Panc1 (cell line): ENCODE measurements around the gene UBE2E1. TPM values are rescaled to one million over a fixed set of nuclear protein-coding genes. Genes with fewer than 3 reads are reported as not detected.

Experiments used
- ATAC-seq: fragments of 200-7000 bp; cut with Tn5 transposase; 2 replicates; pipeline ENCODE4 v1.9.1; 2020; ENCODE audit warnings: mild to moderate bottlenecking, moderate library complexity
- BruUV-seq: library from RNA; stranded (reverse); fragments of 400-500 nt; replicated peaks from 2 replicates; lab custom pipeline; 2021; lab: Mats Ljungman, UMichigan
- CTCF ChIA-PET: fragments of 300-600 bp; sonication (Branson Sonifier 250); formaldehyde crosslinking; loops from one replicate; lab custom pipeline; 2022; ENCODE audit warnings: antibody characterized with exemption; lab: Charles Lee
- POLR2A ChIA-PET: fragments of 300-600 bp; sonication (Branson Sonifier 250); formaldehyde crosslinking; loops from one replicate; lab custom pipeline; 2022; ENCODE audit warnings: antibody characterized with exemption; lab: Charles Lee
- DNase-seq: peaks from one replicate; pipeline ENCODE4 v3.0.0-alpha.2; 2010; ENCODE audit warnings: low read depth, low spot score
- H3K27ac ChIP-seq: 2 replicates; pipeline ENCODE4 v1.5.1; 2011; ENCODE audit warnings: mild to moderate bottlenecking, low read length, inconsistent platforms
- H3K27me3 ChIP-seq: fragments of 200-500 bp; sonication (Bioruptor generic); 2 replicates; pipeline ENCODE4 v1.6.0; 2014; ENCODE audit warnings: low read length, inconsistent platforms; ENCODE audit not compliant: control insufficient read depth, insufficient read depth
- H3K36me3 ChIP-seq: fragments of 200-500 bp; sonication (Bioruptor generic); 2 replicates; pipeline ENCODE4 v1.5.1; 2014; ENCODE audit warnings: inconsistent platforms, mild to moderate bottlenecking, low read length, moderate library complexity; ENCODE audit not compliant: control insufficient read depth, insufficient read depth
- H3K4me1 ChIP-seq: 2 replicates; pipeline ENCODE4 v1.5.1; 2011; ENCODE audit warnings: inconsistent platforms, mild to moderate bottlenecking, low read length, moderate library complexity; ENCODE audit not compliant: control insufficient read depth, insufficient read depth
- H3K4me3 ChIP-seq, 2 experiments: 2 replicates each; pipeline ENCODE4 v1.5.1; 2011 to 2012; ENCODE audit warnings: low read depth in 2 of 2, low read length in 2 of 2, mild to moderate bottlenecking in 2 of 2, inconsistent platforms in 1 of 2, moderate library complexity in 1 of 2
- H3K9me3 ChIP-seq: fragments of 200-500 bp; sonication (Bioruptor generic); 2 replicates; pipeline ENCODE4 v1.5.1; 2014; ENCODE audit warnings: low read depth, mild to moderate bottlenecking, inconsistent platforms, low read length, moderate library complexity; ENCODE audit not compliant: control insufficient read depth, insufficient read depth
- POLR2AphosphoS5 ChIP-seq: IDR thresholded peaks from 2 replicates; pipeline ENCODE4 v1.6.1; 2012; ENCODE audit warnings: mild to moderate bottlenecking, low read depth, low read length, moderate library complexity
- SIN3A ChIP-seq: IDR thresholded peaks from 2 replicates; pipeline ENCODE4 v1.6.1; 2012; ENCODE audit warnings: low read depth, mild to moderate bottlenecking, low read length, moderate library complexity, borderline replicate concordance; ENCODE audit not compliant: insufficient read depth
- TCF7L2 ChIP-seq: IDR thresholded peaks from 2 replicates; pipeline ENCODE4 v1.6.1; 2011; ENCODE audit warnings: mild to moderate bottlenecking, low read depth, low read length, inconsistent platforms
- in situ Hi-C: cut with HindIII; loops from 2 replicates; pipeline ENCODE4 v1.10.0; 2016; ENCODE audit warnings: low sequenced_read_pairs, low pct_unique_long_range_greater_than_20kb
- intact Hi-C: fragments of 100-400 bp; cut with micrococcal nuclease; formaldehyde crosslinking; loops from one replicate; pipeline ENCODE4 v1.10.0; 2022; ENCODE audit not compliant: unreplicated experiment
- total RNA-seq: library from RNA; stranded (reverse); gene quantifications from one replicate; pipeline ENCODE4 v1.2.1, GENCODE V29; 2021; ENCODE audit not compliant: unreplicated experiment
- TF ChIP-seq, protein P1 (sequence below), 2 experiments: IDR thresholded peaks; 2 replicates each; pipeline ENCODE4 v1.6.1; 2011 to 2012; ENCODE audit warnings: low read depth in 2 of 2, control low read depth in 1 of 2, low read length in 1 of 2, mild to moderate bottlenecking in 1 of 2, moderate library complexity in 1 of 2; ENCODE audit not compliant: insufficient read depth in 1 of 2
- TF ChIP-seq, protein P2 (sequence below): fragments of 450-650 bp; IDR thresholded peaks from 2 replicates; pipeline ENCODE4 v1.5.1; 2017; ENCODE audit warnings: mild to moderate bottlenecking

UBE2E1 gene
- total RNA-seq, 1 experiment from 2014 or later: 127 TPM

DNA sequence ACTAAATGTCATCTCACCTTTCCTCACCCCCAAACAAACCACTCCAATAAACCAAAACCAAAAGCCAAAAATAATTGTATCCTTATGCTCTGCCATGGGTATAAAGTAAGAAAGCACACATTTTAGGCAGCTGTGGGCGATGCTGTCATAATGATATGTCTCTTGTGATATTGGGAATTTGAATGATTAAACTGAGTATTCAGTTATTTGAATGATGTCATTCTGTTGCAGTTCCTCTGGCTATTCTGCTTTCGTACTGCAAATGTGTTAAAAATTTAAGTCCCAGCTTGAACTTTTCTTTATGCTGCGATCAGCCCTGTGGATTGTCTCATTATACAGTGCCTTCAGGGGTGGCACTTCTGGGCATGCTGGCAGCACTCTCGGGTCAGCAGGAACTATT is 128.5 kb downstream of the UBE2E1 start:
- no peaks in the 10 kb centered on the region for H3K36me3 ChIP-seq
- CTCF ChIA-PET: no interaction called here
- intact Hi-C loops: no loop called here
- H3K4me3 ChIP-seq: no peak overlapping the region
- no peaks in the 10 kb centered on the region for H3K4me1 ChIP-seq
- no peak for DNase-seq
- H3K27ac ChIP-seq: no peak overlapping the region
- no peaks in the 10 kb centered on the region for H3K27me3 ChIP-seq
- BruUV-seq: no TSS peak
- ATAC-seq: no peak
- TF ChIP-seq TCF7L2 (no peak), POLR2AphosphoS5 (no peak), SIN3A (no peak)
- TF ChIP-seq, protein P1, sequence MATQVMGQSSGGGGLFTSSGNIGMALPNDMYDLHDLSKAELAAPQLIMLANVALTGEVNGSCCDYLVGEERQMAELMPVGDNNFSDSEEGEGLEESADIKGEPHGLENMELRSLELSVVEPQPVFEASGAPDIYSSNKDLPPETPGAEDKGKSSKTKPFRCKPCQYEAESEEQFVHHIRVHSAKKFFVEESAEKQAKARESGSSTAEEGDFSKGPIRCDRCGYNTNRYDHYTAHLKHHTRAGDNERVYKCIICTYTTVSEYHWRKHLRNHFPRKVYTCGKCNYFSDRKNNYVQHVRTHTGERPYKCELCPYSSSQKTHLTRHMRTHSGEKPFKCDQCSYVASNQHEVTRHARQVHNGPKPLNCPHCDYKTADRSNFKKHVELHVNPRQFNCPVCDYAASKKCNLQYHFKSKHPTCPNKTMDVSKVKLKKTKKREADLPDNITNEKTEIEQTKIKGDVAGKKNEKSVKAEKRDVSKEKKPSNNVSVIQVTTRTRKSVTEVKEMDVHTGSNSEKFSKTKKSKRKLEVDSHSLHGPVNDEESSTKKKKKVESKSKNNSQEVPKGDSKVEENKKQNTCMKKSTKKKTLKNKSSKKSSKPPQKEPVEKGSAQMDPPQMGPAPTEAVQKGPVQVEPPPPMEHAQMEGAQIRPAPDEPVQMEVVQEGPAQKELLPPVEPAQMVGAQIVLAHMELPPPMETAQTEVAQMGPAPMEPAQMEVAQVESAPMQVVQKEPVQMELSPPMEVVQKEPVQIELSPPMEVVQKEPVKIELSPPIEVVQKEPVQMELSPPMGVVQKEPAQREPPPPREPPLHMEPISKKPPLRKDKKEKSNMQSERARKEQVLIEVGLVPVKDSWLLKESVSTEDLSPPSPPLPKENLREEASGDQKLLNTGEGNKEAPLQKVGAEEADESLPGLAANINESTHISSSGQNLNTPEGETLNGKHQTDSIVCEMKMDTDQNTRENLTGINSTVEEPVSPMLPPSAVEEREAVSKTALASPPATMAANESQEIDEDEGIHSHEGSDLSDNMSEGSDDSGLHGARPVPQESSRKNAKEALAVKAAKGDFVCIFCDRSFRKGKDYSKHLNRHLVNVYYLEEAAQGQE (IDR thresholded peaks at IDR 0.05; ENCODE audit: insufficient read depth in 1 of 2, low read depth in 2 of 2, low read length in 1 of 2): no peak
- TF ChIP-seq, protein P2, sequence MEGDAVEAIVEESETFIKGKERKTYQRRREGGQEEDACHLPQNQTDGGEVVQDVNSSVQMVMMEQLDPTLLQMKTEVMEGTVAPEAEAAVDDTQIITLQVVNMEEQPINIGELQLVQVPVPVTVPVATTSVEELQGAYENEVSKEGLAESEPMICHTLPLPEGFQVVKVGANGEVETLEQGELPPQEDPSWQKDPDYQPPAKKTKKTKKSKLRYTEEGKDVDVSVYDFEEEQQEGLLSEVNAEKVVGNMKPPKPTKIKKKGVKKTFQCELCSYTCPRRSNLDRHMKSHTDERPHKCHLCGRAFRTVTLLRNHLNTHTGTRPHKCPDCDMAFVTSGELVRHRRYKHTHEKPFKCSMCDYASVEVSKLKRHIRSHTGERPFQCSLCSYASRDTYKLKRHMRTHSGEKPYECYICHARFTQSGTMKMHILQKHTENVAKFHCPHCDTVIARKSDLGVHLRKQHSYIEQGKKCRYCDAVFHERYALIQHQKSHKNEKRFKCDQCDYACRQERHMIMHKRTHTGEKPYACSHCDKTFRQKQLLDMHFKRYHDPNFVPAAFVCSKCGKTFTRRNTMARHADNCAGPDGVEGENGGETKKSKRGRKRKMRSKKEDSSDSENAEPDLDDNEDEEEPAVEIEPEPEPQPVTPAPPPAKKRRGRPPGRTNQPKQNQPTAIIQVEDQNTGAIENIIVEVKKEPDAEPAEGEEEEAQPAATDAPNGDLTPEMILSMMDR: no peak
- in situ Hi-C loops: no loop called here
- POLR2A ChIA-PET: no interaction called here
- H3K9me3 ChIP-seq: no peaks in the 10 kb centered on the region

DNA sequence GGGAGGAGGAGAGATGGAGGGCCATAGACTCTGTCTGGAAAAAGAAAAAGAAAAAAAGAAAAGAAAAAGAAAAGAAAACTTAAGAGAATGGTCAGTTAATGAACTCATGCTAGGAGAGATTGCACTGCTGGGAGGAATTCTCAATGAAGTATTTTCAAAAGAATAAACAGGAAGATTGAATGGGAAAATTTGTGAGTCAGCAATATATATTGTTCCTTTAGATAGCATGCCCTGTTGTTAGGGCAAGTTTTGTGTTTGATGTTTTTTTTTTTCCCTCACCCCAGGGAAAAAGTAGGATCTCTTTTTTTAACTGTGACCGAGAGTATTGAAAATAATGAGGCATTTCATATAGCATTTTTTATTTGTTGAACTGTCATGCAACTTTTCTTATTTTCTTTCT is 131.5 kb downstream of the UBE2E1 start:
- BruUV-seq: no TSS peak
- Histone ChIP-seq H3K4me3 (no peak overlapping the region), H3K4me1 (no peaks in the 10 kb centered on the region), H3K9me3 (no peaks in the 10 kb centered on the region), H3K36me3 (no peaks in the 10 kb centered on the region), H3K27me3 (no peaks in the 10 kb centered on the region), H3K27ac (no peak overlapping the region)
- ATAC-seq (no peak), DNase-seq (no peak)
- intact Hi-C loops (no loop called here), in situ Hi-C loops (no loop called here)
- no peak for TF ChIP-seq TCF7L2
- TF ChIP-seq, protein P2: no peak
- ChIA-PET CTCF (no interaction called here), POLR2A (interaction anchor here (0.7 kb wide), 2 partner anchors 24 to 188 kb away, joined by 7 to 8 read pairs; no protein-coding TSS in a partner anchor)
